Ectodermal cell (in vitro differentiated cells): ENCODE results near the gene NPR3.

Experiments used
- H3K27ac ChIP-seq: 2 replicates; pipeline ENCODE4 v1.7.0; 2013; ENCODE audit warnings: mild to moderate bottlenecking, low read depth, low read length; ENCODE audit not compliant: insufficient read depth, poor library complexity, severe bottlenecking
- H3K27me3 ChIP-seq: 2 replicates; pipeline ENCODE4 v1.7.0; 2013; ENCODE audit warnings: mild to moderate bottlenecking, low read length; ENCODE audit not compliant: insufficient read depth, control insufficient read depth, poor library complexity, severe bottlenecking
- H3K36me3 ChIP-seq: one replicate; pipeline ENCODE4 v1.7.0; 2013; ENCODE audit warnings: low read length; ENCODE audit not compliant: control insufficient read depth, insufficient read depth
- H3K4me1 ChIP-seq: one replicate; pipeline ENCODE4 v1.7.0; 2013; ENCODE audit warnings: low read length; ENCODE audit not compliant: control insufficient read depth, insufficient read depth
- H3K4me3 ChIP-seq: 2 replicates; pipeline ENCODE4 v1.7.0; 2013; ENCODE audit warnings: low read depth, low read length, control low read depth; ENCODE audit not compliant: insufficient read depth
- H3K9me3 ChIP-seq: 2 replicates; pipeline ENCODE4 v1.7.0; 2013; ENCODE audit warnings: mild to moderate bottlenecking, low read length, moderate library complexity; ENCODE audit not compliant: control insufficient read depth
- WGBS, 2 experiments: methylation state at CpG; one replicate each; pipeline ENCODE4 v1.1.7; 2013; ENCODE audit warnings: missing lambda C conversion rate in 2 of 2; 5-methylcytosine and 5-hydroxymethylcytosine counted together

NPR3 gene

GRCh38 chr5:32833127-32833526 is 122.0 kb downstream of the NPR3 start:
- H3K27ac ChIP-seq, result no peak overlapping the region
- WGBS, 2 experiments, result 96 to 100% methylated on average over 1 of the region's 1 CpG
- H3K27me3 ChIP-seq, result no peaks in the 10 kb centered on the region
- H3K4me1 ChIP-seq, result no peaks in the 10 kb centered on the region
- H3K36me3 ChIP-seq, result no peaks in the 10 kb centered on the region
- no peaks in the 10 kb centered on the region for H3K9me3 ChIP-seq
- no peak overlapping the region for H3K4me3 ChIP-seq

- H3K27me3 ChIP-seq, result no peaks in the 10 kb centered on the region
- no peaks in the 10 kb centered on the region for H3K4me1 ChIP-seq
- no peaks in the 10 kb centered on the region for H3K9me3 ChIP-seq
- H3K36me3 ChIP-seq, result no peaks in the 10 kb centered on the region
- no peak overlapping the region for H3K4me3 ChIP-seq
- H3K27ac ChIP-seq, result no peak overlapping the region
These were observed 122.5 kb downstream of the NPR3 start for GRCh38 chr5:32833663-32834062.

GRCh38 chr5:32834251-32834650 is 123.1 kb downstream of the NPR3 start:
- no peaks in the 10 kb centered on the region for H3K36me3 ChIP-seq
- 94 to 95% methylated on average over 3 of the region's 3 CpGs for WGBS, 2 experiments
- H3K4me1 ChIP-seq, result no peaks in the 10 kb centered on the region
- no peaks in the 10 kb centered on the region for H3K9me3 ChIP-seq
- H3K27me3 ChIP-seq, result no peaks in the 10 kb centered on the region
- H3K4me3 ChIP-seq, result no peak overlapping the region
- H3K27ac ChIP-seq, result no peak overlapping the region

- Histone ChIP-seq H3K27me3 (no peaks in the 10 kb centered on the region), H3K27ac (no peak overlapping the region), H3K4me3 (no peak overlapping the region), H3K4me1 (no peaks in the 10 kb centered on the region), H3K9me3 (no peaks in the 10 kb centered on the region), H3K36me3 (no peaks in the 10 kb centered on the region)
- WGBS, 2 experiments, result 92 to 97% methylated on average over 5 of the region's 5 CpGs
These were observed 125.1 kb downstream of the NPR3 start for GRCh38 chr5:32836176-32836575.

GRCh38 chr5:32837211-32837610 is 126.1 kb downstream of the NPR3 start:
- Histone ChIP-seq H3K36me3 (no peaks in the 10 kb centered on the region), H3K4me1 (no peaks in the 10 kb centered on the region), H3K27me3 (no peaks in the 10 kb centered on the region), H3K27ac (no peak overlapping the region), H3K4me3 (no peak overlapping the region), H3K9me3 (no peaks in the 10 kb centered on the region)
- 96 to 100% methylated on average over 3 to 4 of the region's 4 CpGs for WGBS, 2 experiments

- WGBS, 2 experiments, result 94 to 96% methylated on average over 2 of the region's 2 CpGs
These were observed 128.0 kb downstream of the NPR3 start for GRCh38 chr5:32839106-32839505.

GRCh38 chr5:32840606-32841005 is 129.5 kb downstream of the NPR3 start:
- no peaks in the 10 kb centered on the region for H3K36me3 ChIP-seq
- no peak overlapping the region for H3K27ac ChIP-seq
- H3K4me1 ChIP-seq, result no peaks in the 10 kb centered on the region
- H3K9me3 ChIP-seq, result no peaks in the 10 kb centered on the region
- H3K4me3 ChIP-seq, result no peak overlapping the region
- no peaks in the 10 kb centered on the region for H3K27me3 ChIP-seq
- 85 to 86% methylated on average over 2 of the region's 3 CpGs for WGBS, 2 experiments

More at GRCh38 chr5:32839106-32839505, 128.0 kb downstream of the NPR3 start:
- H3K4me1 ChIP-seq, result no peaks in the 10 kb centered on the region
- no peak overlapping the region for H3K27ac ChIP-seq
- H3K4me3 ChIP-seq, result no peak overlapping the region
- no peaks in the 10 kb centered on the region for H3K9me3 ChIP-seq
- no peaks in the 10 kb centered on the region for H3K36me3 ChIP-seq
- H3K27me3 ChIP-seq, result no peaks in the 10 kb centered on the region
